H9 (cell line): ENCODE data around the gene ITGA2. TPM values are rescaled to one million over a fixed set of nuclear protein-coding genes. Genes with fewer than 3 reads are reported as not detected.

Experiments
- DNase-seq: peaks from one replicate; pipeline ENCODE4 v3.0.0-alpha.2; 2017
- H2AFZ ChIP-seq: one replicate; pipeline ENCODE4 v1.6.1; 2013; ENCODE audit warnings: mild to moderate bottlenecking, low read length, control low read depth, moderate library complexity
- H2AK5ac ChIP-seq: 2 replicates; pipeline ENCODE4 v1.6.1; 2013; ENCODE audit warnings: low read length, control low read depth, mixed read lengths; ENCODE audit not compliant: insufficient read length
- H2BK120ac ChIP-seq: one replicate; pipeline ENCODE4 v1.6.1; 2013; ENCODE audit warnings: low read depth, mild to moderate bottlenecking, low read length, control low read depth, inconsistent platforms; ENCODE audit not compliant: poor library complexity, severe bottlenecking
- H2BK12ac ChIP-seq: 2 replicates; pipeline ENCODE4 v1.6.1; 2013; ENCODE audit warnings: low read length, control low read depth, mixed read lengths, low read depth; ENCODE audit not compliant: insufficient read length
- H2BK15ac ChIP-seq: 2 replicates; pipeline ENCODE4 v1.6.1; 2013; ENCODE audit warnings: low read depth, low read length, control low read depth
- H2BK20ac ChIP-seq: one replicate; pipeline ENCODE4 v1.6.1; 2013; ENCODE audit warnings: low read depth, mild to moderate bottlenecking, low read length, control low read depth, inconsistent platforms; ENCODE audit not compliant: poor library complexity, severe bottlenecking
- H2BK5ac ChIP-seq: 2 replicates; pipeline ENCODE4 v1.6.1; 2013; ENCODE audit warnings: low read length, control low read depth, mixed read lengths; ENCODE audit not compliant: insufficient read length
- H3K14ac ChIP-seq: 2 replicates; pipeline ENCODE4 v1.6.1; 2013; ENCODE audit warnings: low read length, control low read depth; ENCODE audit not compliant: insufficient read depth
- H3K18ac ChIP-seq: 2 replicates; pipeline ENCODE4 v1.6.1; 2013; ENCODE audit warnings: low read depth, mild to moderate bottlenecking, mixed read lengths, low read length, control low read depth; ENCODE audit not compliant: insufficient read length
- H3K23ac ChIP-seq: 2 replicates; pipeline ENCODE4 v1.6.1; 2013; ENCODE audit warnings: low read length, control low read depth, mixed read lengths, low read depth; ENCODE audit not compliant: insufficient read length
- H3K23me2 ChIP-seq: 2 replicates; pipeline ENCODE4 v1.6.1; 2013; ENCODE audit warnings: low read depth, mild to moderate bottlenecking, mixed read lengths, low read length, control low read depth; ENCODE audit not compliant: insufficient read length, poor library complexity, severe bottlenecking
- H3K27ac ChIP-seq: 2 replicates; pipeline ENCODE4 v1.5.1; 2013; ENCODE audit warnings: low read length, control low read depth, mixed read lengths, low read depth; ENCODE audit not compliant: insufficient read length
- H3K27me3 ChIP-seq: 2 replicates; pipeline ENCODE4 v1.6.1; 2013; ENCODE audit warnings: low read length, control low read depth, inconsistent platforms; ENCODE audit not compliant: insufficient read depth
- H3K4ac ChIP-seq: 2 replicates; pipeline ENCODE4 v1.6.1; 2013; ENCODE audit warnings: low read depth, mild to moderate bottlenecking, control low read depth, inconsistent platforms, low read length, moderate library complexity
- H3K4me1 ChIP-seq: 2 replicates; pipeline ENCODE4 v1.6.1; 2013; ENCODE audit warnings: low read length, control low read depth, inconsistent platforms; ENCODE audit not compliant: insufficient read depth
- H3K4me2 ChIP-seq: 2 replicates; pipeline ENCODE4 v1.6.1; 2013; ENCODE audit warnings: low read length, control low read depth, mixed read lengths; ENCODE audit not compliant: insufficient read length, insufficient read depth
- H3K56ac ChIP-seq: 2 replicates; pipeline ENCODE4 v1.6.1; 2013; ENCODE audit warnings: low read depth, mild to moderate bottlenecking, mixed read lengths, low read length, control low read depth; ENCODE audit not compliant: insufficient read length
- H3K79me1 ChIP-seq: 2 replicates; pipeline ENCODE4 v1.6.1; 2013; ENCODE audit warnings: low read depth, mild to moderate bottlenecking, moderate library complexity, low read length, control low read depth, inconsistent platforms; ENCODE audit not compliant: insufficient read depth, poor library complexity, severe bottlenecking
- H3K79me2 ChIP-seq: 2 replicates; pipeline ENCODE4 v1.6.1; 2013; ENCODE audit warnings: low read length, control low read depth, inconsistent platforms; ENCODE audit not compliant: insufficient read depth
- H3K9ac ChIP-seq: 2 replicates; pipeline ENCODE4 v1.6.1; 2013; ENCODE audit warnings: low read length, control low read depth, mixed read lengths; ENCODE audit not compliant: insufficient read length; ENCODE audit errors: extremely low read depth
- H3K9me3 ChIP-seq: one replicate; pipeline ENCODE4 v1.6.1; 2013; ENCODE audit warnings: low read depth, low read length, inconsistent platforms; ENCODE audit not compliant: control insufficient read depth
- H3T11ph ChIP-seq: one replicate; pipeline ENCODE4 v1.6.1; 2013; ENCODE audit warnings: mild to moderate bottlenecking, low read length, control low read depth, inconsistent platforms
- H4K20me1 ChIP-seq: one replicate; pipeline ENCODE4 v1.6.1; 2013; ENCODE audit not compliant: control insufficient read depth, insufficient read length, insufficient read depth
- H4K5ac ChIP-seq: 2 replicates; pipeline ENCODE4 v1.6.1; 2013; ENCODE audit warnings: low read depth, mild to moderate bottlenecking, mixed read lengths, low read length, control low read depth; ENCODE audit not compliant: insufficient read length
- H4K8ac ChIP-seq: replicated peaks from 2 replicates; pipeline ENCODE4 v1.6.1; 2013; ENCODE audit warnings: low read length, control low read depth, mixed read lengths, low read depth; ENCODE audit not compliant: insufficient read length
- H4K91ac ChIP-seq: 2 replicates; pipeline ENCODE4 v1.6.1; 2013; ENCODE audit warnings: low read depth, mild to moderate bottlenecking, moderate library complexity, mixed read lengths, low read length, control low read depth; ENCODE audit not compliant: insufficient read length
- H3K27ac Mint-ChIP-seq, 3 experiments: 2 replicates in 2 of 3; 3 replicates in 1 of 3; pipeline ENCODE4 v1.8.0; 2020 to 2021; ENCODE audit warnings: mixed read lengths in 3 of 3, mild to moderate bottlenecking in 1 of 3, moderate library complexity in 1 of 3
- H3K27me3 Mint-ChIP-seq: 2 replicates; pipeline ENCODE4 v1.8.0; 2021; ENCODE audit warnings: low read depth, mild to moderate bottlenecking, moderate library complexity, mixed read lengths
- H3K36me3 Mint-ChIP-seq, 3 experiments: 2 replicates in 2 of 3; 3 replicates in 1 of 3; pipeline ENCODE4 v1.8.0; 2020 to 2021; ENCODE audit warnings: low read depth in 3 of 3, mixed read lengths in 3 of 3; ENCODE audit not compliant: insufficient read depth in 1 of 3
- H3K4me1 Mint-ChIP-seq, 2 experiments: 2 replicates each; pipeline ENCODE4 v1.8.0; 2020; ENCODE audit warnings: mixed read lengths in 2 of 2
- H3K4me3 Mint-ChIP-seq, 2 experiments: 2 replicates in 1 of 2; 3 replicates in 1 of 2; pipeline ENCODE4 v1.8.0; 2020 to 2021; ENCODE audit warnings: mild to moderate bottlenecking in 2 of 2, mixed read lengths in 2 of 2, moderate library complexity in 1 of 2
- H3K9me3 Mint-ChIP-seq, 2 experiments: 2 replicates in 1 of 2; 3 replicates in 1 of 2; pipeline ENCODE4 v1.8.0; 2020; ENCODE audit warnings: mild to moderate bottlenecking in 2 of 2, mixed read lengths in 2 of 2, moderate library complexity in 1 of 2
- WGBS: extraction: QIAGEN DNeasy Blood & Tissue Kit; methylation state at CpG from one replicate; pipeline ENCODE4 v1.1.7; 2013; ENCODE audit warnings: missing lambda C conversion rate, low lambda C conversion rate, mixed read lengths; ENCODE audit not compliant: insufficient read length; ENCODE audit errors: extremely low coverage; 5-methylcytosine and 5-hydroxymethylcytosine counted together
- total RNA-seq: library from RNA; stranded (reverse); gene quantifications from 2 replicates; pipeline ENCODE4 v1.2.1, GENCODE V29; 2021
- TF ChIP-seq, protein P1 (sequence below): fragments of 200-600 bp; sonication (generic); conservative IDR thresholded peaks from 3 replicates; pipeline ENCODE4 v1.8.0; 2021; ENCODE audit warnings: antibody characterized with exemption, mild to moderate bottlenecking

The ITGA2 gene
- total RNA-seq, 1 experiment from 2014 or later, result 3.0 TPM

DNA sequence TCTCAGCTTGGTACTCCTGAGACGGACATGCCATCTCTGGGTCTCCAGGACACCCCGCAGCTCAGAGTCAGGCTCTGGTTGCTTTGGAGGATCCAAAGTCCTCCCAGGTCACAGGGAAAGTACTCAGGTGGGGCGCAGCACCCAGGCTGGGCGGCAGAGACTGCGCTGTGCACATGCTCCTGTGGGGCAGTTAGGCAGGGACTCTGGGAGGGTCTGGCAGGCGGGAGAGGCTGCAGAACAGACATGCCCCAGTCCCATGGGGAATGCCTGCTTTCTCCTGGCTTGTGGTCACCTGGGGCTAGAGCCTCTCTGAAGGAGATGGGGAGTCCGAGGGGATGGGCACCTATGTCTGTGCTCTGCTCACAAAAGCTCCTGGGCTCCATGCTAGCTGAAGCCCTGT is 45.3 kb upstream of the ITGA2 start:
- H2BK5ac ChIP-seq, result no peak overlapping the region
- WGBS, result no CpG with 5 or more reads among the region's 7 CpGs
- H3K4me2 ChIP-seq, result no peak overlapping the region
- H3K18ac ChIP-seq, result no peak overlapping the region
- H3K27ac ChIP-seq, result no peak overlapping the region
- Mint-ChIP-seq H3K27me3 (no peaks in the 10 kb centered on the region), H3K4me1 (no peaks in the 10 kb centered on the region), H3K36me3 (no peaks in the 10 kb centered on the region), H3K27ac (no peak overlapping the region), H3K4me3 (no peak overlapping the region), H3K9me3 (no peaks in the 10 kb centered on the region)
- H3K23ac ChIP-seq, result no peak overlapping the region
- H4K91ac ChIP-seq, result no peak overlapping the region
- no peak overlapping the region for H2AFZ ChIP-seq
- no peaks in the 10 kb centered on the region for H3K79me2 ChIP-seq
- H2BK20ac ChIP-seq, result no peak overlapping the region
- no peaks in the 10 kb centered on the region for H3K27me3 ChIP-seq
- no peak overlapping the region for H3K9ac ChIP-seq
- TF ChIP-seq, protein P1, sequence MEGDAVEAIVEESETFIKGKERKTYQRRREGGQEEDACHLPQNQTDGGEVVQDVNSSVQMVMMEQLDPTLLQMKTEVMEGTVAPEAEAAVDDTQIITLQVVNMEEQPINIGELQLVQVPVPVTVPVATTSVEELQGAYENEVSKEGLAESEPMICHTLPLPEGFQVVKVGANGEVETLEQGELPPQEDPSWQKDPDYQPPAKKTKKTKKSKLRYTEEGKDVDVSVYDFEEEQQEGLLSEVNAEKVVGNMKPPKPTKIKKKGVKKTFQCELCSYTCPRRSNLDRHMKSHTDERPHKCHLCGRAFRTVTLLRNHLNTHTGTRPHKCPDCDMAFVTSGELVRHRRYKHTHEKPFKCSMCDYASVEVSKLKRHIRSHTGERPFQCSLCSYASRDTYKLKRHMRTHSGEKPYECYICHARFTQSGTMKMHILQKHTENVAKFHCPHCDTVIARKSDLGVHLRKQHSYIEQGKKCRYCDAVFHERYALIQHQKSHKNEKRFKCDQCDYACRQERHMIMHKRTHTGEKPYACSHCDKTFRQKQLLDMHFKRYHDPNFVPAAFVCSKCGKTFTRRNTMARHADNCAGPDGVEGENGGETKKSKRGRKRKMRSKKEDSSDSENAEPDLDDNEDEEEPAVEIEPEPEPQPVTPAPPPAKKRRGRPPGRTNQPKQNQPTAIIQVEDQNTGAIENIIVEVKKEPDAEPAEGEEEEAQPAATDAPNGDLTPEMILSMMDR, result no peak
- H2BK120ac ChIP-seq, result no peak overlapping the region
- no peaks in the 10 kb centered on the region for H3K23me2 ChIP-seq
- H2BK12ac ChIP-seq, result no peak overlapping the region
- no peaks in the 10 kb centered on the region for H3K9me3 ChIP-seq
- no peaks in the 10 kb centered on the region for H3K4me1 ChIP-seq
- no peaks in the 10 kb centered on the region for H3K79me1 ChIP-seq
- H3T11ph ChIP-seq, result no peak overlapping the region
- no peak overlapping the region for H3K14ac ChIP-seq
- H2BK15ac ChIP-seq, result no peak overlapping the region
- H4K5ac ChIP-seq, result no peak overlapping the region
- H2AK5ac ChIP-seq, result no peak overlapping the region
- no peak overlapping the region for H3K56ac ChIP-seq
- H4K8ac ChIP-seq, result no peak overlapping the region
- H3K4ac ChIP-seq, result no peak overlapping the region
- H4K20me1 ChIP-seq, result no peaks in the 10 kb centered on the region
- DNase-seq, result no peak
